NCI-H2171 (cell line): ENCODE measurements around the gene FBXO40.

Source experiments
- DNase-seq: peaks from one replicate; lab custom pipeline; 2025; lab: John Stamatoyannopoulos, UW

The FBXO40 gene

DNA sequence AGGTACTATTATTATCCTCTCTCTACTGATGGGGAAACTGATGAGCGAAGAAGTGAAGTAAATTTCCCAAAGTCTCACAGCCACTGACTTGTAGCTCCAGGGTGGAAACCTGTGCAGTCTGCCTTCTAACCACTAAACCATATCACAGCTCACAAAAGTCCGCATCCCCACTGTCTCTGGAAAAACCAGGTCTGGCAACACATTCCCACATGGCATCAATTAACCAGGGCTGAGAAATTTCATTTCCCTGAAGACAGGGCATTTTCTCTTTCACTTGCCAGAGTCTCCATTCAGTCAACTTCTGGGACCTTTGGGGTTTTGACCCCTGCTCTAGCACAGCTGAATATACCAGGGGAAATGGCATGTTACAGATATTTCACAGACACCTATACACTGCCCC is 26.5 kb downstream of the FBXO40 start:
- no peak for DNase-seq

DNA sequence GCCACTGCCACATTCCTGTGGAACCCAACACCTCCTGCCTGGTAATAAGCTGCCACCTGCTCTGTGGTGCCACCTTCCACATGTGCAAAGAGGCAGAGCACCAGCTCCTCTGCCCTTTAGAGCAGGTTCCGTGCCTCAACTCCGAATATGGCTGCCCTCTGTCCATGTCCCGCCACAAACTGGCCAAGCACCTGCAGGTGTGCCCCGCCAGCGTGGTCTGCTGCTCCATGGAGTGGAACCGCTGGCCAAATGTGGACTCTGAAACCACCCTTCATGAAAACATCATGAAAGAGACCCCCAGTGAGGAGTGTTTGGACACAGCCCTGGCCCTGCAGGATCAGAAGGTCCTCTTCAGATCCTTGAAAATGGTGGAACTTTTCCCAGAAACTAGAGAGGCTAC is 28.3 kb downstream of the FBXO40 start:
- DNase-seq, result no peak

DNA sequence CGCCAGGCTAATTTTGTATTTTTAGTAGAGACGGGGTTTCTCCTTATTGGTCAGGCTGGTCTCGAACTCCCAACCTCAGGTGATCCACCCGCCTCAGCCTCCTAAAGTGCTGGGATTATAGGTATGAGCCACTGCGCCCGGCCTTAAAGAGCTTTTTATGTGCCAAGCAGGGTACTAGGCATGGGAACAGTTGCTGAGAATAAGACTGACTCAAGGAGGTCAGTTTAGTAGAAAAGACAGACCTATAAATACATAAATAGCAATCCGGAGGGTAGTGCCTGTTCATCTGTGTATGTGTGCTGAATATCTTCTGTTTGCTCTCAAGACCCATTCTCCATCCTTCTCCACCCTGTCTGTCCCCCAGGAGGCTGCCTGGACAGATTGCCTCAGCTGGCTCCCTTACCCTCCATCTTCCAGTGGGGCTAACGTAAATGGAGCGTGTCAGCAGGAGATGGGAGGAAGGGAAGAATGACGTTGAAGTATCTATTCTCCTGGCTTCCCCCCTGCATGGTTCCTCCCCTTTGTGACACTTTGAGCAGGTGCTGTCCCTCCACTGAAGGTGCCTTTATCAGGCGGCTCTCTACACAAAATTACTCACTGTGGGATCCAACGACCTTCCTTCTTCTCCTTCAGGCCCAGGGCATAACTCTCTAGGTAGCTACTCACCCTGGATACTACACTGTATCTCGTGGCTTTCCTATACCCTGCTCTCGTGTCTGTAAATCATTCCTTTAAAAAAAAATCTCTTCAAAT is 31.1 kb downstream of the FBXO40 start:
- no peak for DNase-seq

DNA sequence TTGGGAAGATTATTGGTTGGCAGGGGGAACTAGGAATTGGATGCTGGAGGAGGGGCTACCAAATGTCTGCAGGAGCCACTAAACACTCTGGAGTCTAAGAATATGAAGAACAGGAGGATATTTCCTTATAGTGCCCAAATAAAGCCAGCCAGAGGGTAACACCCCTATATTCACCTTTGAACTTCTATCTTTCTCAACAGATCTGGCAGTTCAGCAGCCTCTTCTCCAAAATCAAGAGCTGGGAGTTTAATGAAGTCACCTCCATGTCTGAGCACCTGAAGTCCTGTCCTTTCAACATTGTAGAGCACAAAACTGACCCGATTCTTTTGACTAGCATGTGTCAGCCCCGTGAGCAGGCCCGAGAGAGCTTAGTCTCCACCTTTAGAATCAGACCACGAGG is 33.3 kb downstream of the FBXO40 start:
- DNase-seq, result no peak

DNA sequence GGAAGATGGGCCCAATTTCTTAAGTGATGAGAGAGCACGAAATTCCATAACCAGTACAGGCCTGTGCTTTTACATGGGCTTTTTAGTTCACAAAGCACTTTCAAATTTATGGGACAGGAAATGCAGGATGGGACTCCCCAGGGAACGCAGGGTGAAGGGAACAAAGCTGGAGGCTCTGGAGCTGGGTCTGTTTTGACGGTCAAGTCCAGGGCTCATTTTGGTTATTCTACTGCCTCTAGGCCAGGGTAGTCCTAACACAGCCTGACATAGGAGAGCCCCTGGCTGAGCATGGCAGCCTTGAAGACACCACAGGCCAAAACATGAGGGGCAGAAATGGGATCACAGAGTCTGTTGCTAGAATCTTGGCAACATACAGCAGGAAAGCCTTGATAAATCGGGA is 34.0 kb downstream of the FBXO40 start:
- DNase-seq, result no peak

DNA sequence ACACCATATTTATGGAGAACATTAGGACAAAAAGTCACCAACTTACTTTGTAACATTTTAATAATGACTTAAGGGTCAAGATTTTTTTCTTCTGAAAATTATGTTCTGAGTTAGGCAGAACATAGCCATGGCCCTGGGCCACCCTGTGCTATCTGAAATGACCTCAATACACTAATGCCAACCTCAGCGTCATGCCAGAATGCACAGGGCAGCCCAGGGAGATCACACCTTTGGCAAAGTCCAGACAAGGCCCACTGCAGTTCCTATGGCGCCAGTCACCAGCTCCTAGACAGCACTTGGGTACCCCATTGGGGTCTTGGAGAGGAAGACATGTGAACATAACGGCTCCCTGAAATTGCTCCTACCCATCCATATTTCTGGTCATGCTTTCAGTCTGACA is 34.4 kb downstream of the FBXO40 start:
- no peak for DNase-seq

DNA sequence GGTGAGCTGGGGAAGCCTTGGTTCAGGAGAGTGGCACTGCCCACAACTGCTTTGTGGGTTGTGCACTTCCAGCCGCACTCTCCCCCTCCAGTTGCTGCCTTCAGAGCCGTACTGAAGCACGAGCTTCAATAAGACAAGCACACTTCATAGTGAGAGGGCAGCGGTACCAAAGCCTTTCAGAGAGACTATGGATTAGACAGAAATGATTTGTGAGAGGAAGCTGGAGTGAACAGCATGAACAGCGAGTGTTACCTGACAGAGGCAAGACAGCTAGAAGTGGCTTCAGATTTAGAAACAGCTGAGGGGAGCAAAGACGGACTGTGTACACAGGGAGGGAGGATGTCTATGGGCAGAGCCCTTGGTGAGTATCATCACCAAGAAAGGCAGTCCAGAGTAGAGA is 36.4 kb downstream of the FBXO40 start:
- no peak for DNase-seq

DNA sequence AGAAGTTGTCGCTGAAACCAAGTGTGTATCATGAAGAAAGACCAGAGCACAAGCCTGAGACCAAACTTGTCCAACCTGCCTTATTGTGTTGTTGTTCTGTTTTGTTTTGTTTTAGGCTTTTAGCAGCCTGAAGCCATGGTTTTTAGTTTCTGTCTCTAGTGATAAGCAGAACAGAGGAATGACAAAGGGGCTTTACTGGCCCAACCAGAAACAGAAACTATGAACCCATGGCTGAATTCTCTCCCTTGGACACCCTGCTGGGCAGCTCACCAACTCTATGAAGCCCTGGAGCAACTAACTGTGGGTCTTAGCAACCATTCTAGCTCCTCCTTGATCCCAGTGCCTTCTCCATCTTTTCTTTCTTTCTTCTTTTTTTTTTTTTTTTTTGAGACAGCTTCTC is 37.2 kb downstream of the FBXO40 start:
- DNase-seq, result no peak

DNA sequence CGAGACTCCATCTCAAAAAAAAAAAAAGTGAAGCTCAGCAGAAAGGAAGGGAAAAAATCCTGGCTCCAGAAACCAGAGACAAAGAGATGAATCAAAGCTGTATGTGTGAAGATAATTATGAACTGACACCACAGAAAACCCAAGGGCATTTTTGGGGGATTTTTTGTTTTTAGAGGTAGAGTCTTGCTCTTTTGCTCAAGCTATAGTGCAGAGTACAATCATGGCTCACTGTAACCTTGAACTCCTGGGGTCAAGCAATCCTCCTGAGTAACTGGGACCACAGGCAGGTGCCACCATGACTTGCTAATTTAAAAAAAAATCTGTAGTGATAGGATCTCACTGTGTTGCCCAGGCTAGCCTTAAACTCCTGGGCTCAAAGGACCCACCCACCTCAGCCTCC is 44.7 kb downstream of the FBXO40 start:
- no peak for DNase-seq

DNA sequence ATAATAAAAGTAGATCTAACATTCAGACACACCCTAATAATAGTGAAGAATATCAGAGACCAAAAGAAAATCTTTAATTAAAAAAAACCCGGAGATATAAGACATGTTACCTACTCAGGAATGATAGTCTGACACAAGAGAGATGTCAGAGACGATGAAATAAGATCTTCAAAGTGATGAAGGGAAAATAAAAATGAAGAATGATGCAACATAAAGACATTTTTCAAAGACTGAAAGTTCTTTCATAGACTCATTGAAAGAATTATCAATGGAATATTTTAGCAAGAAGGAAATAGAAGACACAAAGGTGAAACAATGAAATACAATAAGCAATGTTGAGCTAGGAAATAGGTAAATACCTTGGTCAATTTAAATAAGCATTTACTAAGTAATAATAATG is 47.9 kb downstream of the FBXO40 start:
- no peak for DNase-seq

DNA sequence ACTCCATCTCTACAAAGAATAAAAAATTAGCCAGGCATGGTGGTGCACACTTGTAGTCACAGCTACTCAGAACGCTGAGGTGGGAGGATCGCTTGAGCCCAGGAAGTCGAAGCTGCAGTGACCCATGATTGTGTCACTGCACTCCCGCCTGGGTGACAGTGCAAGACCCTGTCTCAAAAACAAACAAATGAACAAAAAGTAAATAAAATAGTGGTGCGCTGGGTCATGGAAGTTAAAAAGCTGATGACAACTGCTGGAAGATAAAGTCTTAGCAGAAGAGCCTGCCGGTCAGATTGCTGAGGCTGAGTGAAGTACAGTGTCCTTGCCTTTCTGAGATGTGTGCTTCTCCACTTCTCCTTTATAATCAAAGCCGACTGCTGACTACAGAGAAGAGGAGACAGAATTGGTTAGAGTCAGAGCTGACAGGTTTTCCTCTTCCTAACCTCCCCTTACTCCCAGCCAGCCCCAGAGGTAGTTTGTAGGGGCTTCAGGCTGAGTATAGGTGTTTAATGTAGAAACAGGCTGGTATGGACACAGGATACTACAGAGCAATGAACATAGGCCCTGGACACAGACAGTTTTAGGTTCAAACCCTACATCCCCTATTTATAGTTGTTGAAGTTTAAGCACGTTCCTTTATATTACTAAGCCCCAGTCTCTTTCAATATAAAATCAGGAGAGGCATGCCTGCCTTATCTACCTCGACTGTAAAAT is 49.6 kb downstream of the FBXO40 start:
- no peak for DNase-seq

DNA sequence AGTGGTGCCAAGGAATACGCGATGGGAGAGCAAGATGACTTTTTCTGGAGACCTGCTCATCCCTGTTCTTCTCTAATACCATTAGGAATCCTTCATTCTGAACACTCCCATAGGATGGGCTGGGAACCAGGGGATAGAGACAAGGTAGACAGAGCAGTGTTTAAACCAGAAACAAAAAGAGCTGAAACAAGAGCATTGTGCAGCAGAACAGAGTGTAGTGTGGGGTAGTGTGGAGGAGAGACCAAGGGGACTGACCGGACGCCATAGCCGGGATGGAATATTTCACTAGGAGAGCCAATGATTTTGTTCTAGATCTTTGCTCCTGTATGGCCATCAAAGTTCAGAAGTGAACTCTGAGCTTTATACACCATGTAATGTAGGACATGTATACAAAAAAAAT is 51.9 kb downstream of the FBXO40 start:
- no peak for DNase-seq

DNA sequence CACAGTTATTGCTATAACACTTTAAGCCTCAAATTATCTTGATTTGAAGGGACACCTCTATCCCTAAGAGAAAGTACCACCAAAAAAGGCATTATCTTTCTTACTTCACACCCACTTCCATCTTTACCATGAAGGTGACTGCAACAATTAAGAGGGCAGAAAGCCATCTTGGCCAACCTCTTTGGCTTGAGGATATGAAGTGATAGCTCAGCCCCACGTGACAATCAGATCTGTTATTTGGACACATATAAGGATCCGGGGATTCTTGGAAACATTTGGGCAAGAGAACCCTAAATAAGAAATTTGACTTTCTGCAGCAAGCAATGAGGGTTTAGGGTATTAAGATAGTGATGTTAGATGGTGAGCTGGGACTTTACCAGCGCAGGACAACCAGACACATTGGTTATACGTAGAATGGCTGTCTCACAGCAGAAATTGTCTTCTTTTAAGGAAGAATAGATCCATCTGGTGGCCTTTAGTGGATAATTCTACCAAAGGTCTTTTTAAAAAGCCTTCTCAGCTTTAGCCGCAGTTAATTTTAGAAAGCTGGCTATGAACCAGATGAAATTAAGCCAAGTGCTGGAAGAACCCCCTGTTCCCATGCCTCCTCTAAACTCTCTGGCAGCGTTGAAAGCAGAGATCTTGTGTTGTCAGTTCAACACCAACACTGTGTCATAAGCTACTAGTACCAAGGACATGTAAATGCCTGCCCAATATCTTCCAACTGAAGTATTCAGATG is 55.2 kb downstream of the FBXO40 start:
- no peak for DNase-seq

DNA sequence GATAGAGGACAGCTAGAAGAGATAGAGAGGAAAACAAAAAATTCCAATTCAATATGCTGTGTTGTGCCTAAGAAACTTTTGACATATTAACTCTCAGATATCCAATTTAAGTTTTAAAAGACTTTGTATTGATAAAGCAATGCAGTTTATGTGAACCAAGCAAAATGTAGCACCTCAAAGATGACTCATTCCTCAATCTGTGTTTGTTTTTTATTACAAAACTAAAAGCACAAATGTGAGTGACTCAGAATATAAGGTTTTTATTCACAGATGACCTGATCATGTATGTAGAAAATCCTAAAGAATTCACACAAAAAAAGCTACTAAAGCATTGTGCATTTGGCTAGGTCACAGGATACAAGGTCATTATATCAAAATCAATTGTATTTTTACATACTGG is 56.5 kb downstream of the FBXO40 start:
- DNase-seq, result no peak

DNA sequence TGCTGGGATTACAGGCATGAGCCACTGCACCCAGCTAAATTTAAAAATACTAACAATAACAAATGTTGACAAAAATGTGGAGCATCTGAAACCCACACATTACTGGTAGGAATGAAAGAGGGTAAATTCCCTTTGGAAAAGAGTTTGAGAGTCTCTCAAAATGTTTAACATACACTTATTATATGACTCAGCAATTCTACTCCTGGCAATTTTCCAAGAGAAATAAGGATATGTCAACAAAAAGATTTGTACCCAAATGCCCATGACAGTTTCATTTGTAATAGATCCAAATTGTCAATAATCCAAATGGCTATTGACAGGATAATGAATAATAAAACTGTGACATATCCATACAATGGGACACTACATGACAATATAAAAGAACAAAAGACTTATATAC is 58.5 kb downstream of the FBXO40 start:
- DNase-seq, result no peak

DNA sequence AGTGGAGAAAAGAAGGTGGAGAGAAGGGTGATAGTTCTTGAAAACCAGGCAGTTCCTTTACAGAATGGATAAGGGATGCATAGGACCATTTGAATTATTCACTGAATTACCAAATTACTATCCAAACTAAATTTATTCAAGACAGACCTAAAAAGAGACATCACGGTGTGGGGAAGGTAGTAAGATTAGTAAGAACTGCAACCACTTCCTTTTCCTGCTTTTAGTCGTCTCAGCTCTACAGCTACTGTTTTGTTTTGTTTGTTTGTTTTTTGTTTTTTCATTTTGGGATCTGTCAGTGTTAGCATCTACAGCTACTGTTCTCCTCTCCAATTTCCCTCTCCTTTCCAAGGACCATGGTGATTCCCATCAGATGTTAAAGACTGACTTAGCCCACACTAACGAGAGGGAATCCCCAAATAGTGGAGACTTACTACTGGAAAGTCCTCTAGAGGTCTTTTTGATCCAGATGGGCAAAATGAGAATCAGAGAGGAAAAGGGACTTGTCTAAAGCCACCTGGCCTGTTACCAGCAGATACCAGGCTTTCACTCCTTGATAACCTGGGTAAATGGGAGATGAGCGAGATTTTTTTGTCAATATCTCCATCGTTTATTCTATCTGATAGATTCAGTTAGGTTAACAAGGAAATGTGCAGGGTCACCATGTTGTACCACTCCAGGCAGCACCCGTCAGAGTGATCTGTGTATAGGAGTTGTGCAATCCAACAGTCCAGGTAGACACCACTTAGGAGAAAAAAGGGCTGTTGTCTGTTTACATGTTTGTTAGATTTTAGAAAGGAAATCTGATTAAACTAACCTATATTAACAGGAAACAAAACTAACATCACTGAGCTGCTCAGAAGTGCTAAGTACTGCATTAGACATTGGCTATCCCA is 61.6 kb downstream of the FBXO40 start:
- DNase-seq, result no peak

DNA sequence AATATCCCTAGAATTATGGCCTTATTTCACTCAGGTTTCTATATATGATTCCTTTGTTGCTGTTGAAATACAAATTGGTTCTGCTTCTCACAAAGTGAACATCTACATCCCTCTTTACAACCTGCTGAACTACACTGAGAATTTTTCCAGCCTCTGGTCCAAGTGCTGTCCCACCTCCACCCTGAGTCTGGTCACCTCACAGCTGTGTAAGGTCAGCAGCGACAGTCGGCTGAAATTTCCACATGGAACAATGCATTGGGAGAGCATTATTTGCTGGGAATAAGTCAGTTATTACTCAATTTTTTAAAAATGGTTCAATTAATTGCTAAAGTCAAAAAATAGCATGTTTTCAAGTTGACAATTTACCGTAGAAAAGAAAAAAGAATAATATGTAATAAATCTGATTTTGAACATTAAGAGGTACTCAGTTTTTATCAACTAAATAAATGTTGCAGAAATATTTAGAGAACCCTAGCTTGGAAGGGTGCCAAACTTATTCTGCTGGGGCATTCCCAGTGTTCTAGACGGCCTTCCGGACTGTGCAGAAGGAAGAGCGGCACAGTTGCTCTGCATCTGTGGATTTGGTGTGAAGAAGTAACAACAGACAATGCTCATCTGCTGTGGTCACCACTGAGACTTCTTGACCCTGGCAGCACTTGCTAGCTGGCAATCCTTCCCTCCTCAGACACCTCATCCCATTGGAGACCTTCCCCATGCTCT is 65.7 kb downstream of the FBXO40 start:
- no peak for DNase-seq

DNA sequence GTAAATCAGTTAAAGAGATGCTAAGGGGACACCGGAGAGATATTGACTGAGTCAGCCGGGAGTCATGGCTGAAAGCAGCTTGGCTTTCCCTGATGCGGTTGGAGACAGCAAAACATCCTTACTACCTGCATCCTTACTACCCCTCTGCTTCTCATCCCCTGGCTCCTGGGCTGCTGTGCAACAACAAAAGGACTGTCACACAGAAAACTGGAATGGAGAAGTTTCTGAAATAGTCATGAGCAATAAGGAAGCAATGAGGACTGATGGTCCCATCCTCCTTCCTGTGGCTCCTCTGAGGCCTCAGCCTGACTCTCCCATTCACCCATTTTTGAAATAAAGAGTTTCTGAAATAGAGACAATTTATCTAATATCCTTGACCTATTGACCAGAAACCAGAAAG is 66.4 kb downstream of the FBXO40 start:
- no peak for DNase-seq

DNA sequence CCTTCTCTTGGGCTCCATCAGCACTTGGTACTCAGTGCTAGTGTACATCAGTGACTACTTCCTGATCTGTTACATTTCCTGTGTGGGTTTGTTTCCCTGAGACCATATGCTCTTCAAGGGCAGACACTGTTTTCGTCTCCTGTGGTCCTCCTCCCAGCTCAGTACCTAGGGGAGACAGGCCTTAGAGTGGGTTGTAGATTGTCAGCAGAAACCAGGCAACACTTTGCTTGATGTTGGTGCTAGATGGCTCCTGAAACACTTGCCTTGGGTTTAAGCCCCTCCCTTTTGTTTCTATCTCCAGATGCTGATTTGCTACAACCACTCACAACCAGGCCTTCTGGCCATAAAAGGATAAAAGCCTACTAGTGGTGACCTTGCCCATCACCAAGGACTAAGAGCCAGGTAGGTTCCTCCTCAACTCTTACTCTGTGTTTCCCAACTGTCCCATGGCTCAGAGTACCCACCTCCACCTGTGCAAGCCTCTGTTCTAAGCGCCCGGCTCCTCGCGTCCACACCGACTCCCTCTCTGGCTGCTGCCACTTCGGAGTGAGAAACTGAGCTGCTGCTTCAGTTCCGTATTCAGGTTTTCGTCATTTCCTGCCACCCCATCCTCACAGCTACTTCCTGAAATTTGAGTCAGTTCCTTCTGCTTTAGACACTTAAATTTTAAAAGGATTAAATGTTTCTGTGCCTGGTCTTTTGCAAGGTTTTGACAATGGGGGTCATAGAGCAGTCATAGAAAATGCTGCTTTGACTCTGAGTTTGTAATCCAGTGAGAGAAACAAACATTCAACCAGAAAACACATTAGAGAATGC is 67.4 kb downstream of the FBXO40 start, which contains the start of gene HCLS1:
HCLS1 (minus strand) TSS at position 548 of the 816 bp plus-strand sequence. CDS start 2,556 bp downstream, outside the sequence.
- DNase-seq, result no peak

DNA sequence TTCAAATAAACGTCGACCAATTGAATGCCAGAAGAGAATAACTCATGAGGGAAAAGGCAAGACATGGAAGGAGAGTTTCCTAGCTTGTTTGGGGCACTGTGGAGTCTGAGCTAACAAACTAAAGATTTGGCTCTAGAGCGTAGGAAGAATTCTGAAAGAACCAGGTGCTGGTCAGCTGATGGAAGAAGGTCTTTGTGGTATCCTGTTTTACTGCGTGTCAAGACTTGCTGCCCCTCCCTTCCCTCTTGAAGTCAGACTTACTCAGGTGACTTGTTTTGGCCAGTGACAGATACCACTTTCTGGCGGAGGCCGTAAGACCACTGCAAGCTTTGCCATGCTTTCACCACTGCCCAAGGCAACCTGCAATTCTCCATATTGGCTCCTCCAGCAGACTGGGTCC is 68.2 kb downstream of the FBXO40 start:
- no peak for DNase-seq
